ENCODE results near the gene F2RL2.

GRCh38 chr5:76625087-76625815, 2.0 kb upstream of the F2RL2 start:
- TF ChIP-seq POLR2A (IDR thresholded peaks at IDR 0.05) (no peak), CTCF (IDR thresholded peaks at IDR 0.05 in 8 of 11, conservative IDR thresholded peaks at IDR 0.05 in 3 of 11) (no peak), POLR2AphosphoS5 (IDR thresholded peaks at IDR 0.05) (no peak)

Data from spleen (tissue), 7 donors.